Stimulated activated CD4-positive, alpha-beta T cell treated with anti-CD3 and anti-CD28 coated beads, Interleukin-15, amount 100 ng/mL, for 48 hours (primary cell): ENCODE results near the gene SPRR2F.
"Not testable (repeated sequence)": the region's sequence is repeated elsewhere in the genome, so short reads cannot be mapped to it uniquely, and the experiment has no call there.

Experiments used
- DNase-seq, 2 donors: peaks; one replicate each; pipeline ENCODE4 v3.0.0-alpha.2; 2020; ENCODE audit warnings: low read depth in 2 of 2

The SPRR2F gene, protein sequence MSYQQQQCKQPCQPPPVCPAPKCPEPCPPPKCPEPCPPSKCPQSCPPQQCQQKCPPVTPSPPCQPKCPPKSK

DNA sequence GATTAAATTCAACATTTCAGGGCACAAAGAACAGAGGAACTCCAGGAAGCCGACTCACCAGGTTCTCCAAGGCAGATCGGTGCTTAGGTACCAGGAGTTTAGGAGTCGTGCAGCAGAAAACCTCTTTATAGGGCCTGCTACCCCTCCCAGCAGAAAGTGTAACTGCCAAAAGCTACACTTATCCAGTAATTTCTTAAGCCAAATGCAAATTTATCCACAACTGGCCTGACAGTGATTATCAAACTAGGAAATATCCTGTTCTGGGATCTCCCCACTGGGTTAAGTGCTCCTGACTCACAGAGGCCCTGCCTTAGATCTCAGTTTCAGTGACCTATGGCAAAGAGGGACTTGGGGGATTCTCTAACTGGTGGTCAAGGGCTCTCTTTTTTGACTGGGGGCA lies at the start of gene SPRR2F:
Gene SPRR2F (minus strand): TSS at position 101 of the 400 bp plus-strand sequence. CDS start 783 bp downstream, outside the sequence.
- no peak for DNase-seq

DNA sequence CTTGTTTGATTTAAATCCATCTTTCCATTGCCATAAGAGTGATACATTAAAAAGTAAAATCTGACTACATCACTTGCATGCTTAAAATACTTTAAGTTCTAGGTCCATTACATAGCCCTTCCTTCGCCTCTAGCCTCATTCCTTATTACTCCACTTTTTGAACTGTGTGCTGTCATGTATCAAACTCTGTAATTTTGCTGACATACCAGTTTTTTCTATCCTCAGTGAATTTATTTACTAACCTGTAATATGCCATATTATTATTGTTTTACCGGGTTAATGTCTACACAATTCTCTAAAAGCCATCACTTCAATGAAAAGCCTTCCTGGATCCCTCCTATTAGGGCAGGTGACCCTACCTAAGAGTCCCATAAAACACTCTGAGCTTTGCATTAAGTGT lies 42.2 kb upstream of the SPRR2F start:
- DNase-seq: no peak

DNA sequence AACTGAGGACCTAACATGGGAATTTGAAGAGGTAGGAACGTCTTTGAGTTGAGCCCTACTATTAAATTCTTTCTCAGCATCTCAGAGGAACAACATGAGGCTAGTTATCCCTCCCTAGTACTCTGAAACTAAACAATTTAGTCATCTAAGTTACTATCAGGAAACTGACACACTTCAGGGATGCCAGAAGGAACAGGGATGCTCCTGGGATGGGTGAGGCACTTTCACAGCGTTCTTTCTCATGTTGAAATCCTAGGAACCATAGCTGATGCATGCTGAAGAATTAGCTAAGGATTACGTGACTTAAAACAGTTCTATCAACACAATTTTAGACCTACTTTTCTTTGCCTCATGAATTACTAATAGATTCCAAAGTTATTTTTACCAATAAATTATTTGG lies 39.2 kb upstream of the SPRR2F start:
- DNase-seq: no peak

DNA sequence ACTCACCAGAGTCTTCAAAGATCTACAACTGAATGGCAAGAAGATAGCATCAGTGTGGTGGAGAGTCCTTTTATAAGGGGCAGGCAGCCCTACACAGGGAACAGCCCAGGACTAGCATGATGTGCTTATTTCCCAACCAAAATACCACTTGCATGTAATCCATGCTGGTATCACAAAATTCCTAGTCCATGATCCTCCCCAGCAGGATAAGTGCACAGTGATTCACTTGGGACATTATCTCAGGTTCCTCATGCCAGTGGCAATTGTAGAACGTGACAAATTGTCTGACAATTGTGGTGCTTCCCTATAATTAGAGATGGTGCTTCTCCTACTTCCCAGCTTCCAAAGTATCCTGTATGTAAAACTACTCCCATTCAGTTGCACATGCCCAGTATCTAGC lies 37.5 kb upstream of the SPRR2F start, which contains the start of gene SPRR2G:
Gene SPRR2G (minus strand): TSS at position 45 of the 400 bp plus-strand sequence. CDS start 780 bp downstream, outside the sequence.
- no peak for DNase-seq

DNA sequence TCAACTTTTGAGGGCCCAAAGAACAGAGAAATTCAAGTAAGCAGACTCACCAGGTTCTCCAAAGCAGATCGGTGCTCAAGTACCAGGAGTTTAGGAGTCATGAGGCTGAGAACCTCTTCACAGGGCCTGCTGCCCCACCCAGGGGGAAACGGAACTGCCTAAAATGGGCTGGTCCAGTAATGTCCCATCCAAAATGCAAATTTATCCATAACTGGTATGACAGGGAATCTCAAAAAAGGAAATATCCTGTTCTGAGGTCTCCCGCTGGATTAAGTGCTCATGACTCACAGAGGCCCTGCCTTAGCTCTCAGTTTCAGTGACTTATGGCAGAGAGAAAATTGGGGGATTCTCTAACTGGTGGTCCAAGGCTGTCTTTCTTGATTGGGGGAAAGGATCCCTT lies 28.1 kb upstream of the SPRR2F start:
- no peak for DNase-seq

DNA sequence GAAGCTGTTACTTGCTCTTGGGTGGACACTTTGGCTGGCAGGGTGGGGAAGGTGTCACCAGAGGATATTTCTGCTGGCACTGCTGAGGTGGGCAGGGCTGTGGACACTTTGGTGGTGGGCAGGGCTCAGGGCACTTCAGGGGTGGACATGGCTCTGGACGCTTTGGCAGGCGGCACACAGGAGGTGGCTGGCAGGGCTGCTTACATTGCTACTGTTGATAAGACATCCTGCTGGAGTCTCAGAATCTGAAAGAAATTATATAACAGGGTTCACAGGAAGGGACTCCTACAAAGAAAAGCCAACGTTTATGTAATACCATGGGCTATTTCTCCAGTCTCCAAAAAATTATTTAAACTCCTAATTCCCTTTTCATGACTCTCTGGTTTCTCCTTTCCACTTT lies 27.2 kb upstream of the SPRR2F start:
- DNase-seq: no peak

DNA sequence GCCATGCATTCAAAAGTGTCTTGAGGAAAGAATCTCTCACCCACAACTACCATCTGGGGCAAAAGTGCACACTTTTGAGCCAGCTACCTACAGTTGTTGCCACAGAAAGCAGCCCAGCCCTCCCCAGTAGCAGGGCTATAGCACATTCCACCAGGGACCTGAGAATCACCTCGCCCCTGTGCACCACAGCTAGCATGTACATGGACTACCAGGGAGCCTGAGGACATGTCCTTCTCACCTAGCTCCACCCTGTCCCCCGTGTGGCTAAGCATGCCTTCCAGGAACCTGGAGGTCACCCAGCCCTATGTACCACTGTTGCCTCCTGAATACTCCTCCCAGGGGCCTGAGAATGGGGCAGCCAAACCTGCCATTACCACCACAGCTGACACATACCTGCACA lies 20.4 kb upstream of the SPRR2F start:
- DNase-seq: no peak

DNA sequence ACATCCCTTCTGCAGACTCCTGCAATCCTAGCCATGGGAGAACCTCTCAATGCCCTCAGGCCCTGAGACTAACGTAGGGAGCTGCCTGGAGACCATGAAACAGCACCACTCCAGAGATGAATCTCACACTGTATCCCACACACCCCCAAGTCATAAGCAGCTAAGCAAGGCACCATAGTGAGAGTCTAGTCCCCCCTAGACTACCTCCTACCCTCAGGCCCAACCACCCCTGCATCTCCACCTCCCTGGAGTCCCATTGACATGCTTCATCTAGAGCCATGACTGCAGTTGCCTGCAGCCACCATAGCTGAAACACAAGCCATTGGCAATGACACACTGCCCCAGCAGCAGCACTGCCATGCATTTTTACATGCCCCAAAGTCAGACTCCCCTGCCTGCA lies 20.0 kb upstream of the SPRR2F start:
- no peak for DNase-seq

DNA sequence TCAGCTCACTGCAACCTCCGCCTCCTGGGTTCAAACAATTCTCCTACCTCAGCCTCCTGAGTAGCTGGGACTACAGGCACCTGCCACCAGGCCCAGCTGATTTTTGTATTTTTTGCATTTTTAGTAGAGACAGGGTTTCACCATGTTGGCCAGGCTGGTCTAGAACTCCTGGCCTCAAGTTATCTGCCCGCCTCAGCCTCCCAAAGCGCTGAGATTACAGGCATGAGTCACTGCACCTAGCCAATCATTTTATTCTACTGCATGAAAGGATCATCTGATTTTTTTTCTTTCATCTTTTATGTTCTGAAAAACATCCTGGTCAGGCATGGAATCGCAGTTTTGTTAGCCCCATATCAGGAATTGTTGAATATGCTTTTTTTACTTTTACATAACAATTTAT lies 15.4 kb upstream of the SPRR2F start:
- not testable (repeated sequence) for DNase-seq

DNA sequence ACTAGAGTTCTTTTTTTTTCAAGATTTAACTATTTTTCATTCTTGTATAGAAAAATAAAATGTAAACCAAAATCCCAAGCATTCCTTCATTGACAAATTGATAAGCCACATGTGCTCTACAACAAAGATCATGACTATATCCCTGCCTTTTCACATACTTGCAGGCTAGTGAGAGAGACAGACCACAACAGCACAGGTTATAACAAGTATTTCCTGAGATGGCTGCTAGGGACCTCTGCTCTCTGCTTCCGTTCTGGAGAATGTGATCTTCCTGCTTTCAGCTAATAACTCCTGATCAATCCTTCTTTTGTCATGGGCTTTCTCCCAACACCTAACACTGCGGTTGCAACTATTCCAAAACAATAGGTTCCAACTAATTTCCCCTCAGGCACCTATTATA lies 14.0 kb upstream of the SPRR2F start:
- DNase-seq: no peak

DNA sequence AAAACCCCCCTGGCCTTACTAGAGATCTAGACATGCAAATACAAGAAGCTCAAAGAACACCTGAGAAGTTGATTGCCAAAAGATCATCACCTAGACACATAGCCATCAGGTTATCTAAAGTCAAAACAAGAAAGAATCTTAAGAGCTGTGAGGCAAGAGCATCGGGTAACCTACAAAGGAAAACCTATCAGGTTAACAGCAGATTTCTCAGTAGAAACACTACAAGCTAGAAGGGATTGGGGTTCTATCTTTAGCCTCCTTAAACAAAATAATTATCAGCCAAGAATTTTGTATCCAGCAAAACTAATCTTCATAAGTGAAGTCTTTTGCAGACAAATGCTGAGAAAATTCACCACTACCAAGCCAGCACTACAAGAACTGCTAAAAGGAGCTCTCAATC lies 12.2 kb upstream of the SPRR2F start:
- DNase-seq: no peak

DNA sequence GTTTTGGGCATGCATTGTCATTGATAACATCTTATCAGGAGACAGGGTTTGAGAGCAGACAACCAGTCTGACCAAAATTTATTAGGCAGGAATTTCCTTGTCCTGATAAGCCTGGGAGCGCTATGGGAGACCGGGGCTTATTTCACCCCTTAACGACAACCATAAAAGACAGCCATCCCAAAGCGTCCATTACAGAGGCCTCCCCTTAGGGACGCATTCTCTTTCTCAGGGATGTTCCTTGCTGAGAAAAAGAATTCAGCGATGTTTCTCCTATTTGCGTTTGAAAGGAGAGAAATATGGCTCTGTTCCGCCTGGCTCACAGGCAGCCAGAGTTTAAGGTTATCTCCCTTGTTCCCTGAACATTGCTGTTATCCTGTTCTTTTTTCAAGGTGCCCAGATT lies 10.5 kb upstream of the SPRR2F start:
- DNase-seq: not testable (repeated sequence)

DNA sequence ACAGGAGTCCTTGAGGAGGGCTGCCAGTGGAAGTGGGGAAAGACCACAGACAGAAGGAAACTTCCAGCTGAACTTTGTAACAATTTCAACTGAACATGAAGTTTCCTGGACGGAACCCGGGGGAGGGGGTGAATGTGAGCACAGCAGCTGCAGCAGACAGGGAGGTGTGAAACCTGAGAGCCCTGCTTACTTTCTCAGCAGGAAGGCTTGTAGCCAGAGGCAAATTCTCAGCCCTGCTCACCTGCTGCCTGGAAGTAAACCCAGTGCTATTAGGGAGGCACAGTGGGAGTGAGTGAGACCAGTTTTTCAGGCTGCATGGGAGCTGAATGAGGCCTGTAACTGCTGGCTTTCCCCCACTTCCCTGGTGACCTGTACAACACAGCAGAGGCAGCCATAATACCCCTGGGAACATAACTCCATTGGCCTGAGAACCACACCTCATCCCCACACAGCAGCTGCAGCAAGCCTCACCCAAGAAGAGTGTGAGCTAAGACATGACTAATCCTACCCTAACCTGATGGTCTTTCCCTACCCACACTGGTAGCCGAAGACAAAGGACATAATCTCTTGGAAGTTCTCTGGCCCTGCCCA lies 9.6 kb upstream of the SPRR2F start:
- DNase-seq: no peak

DNA sequence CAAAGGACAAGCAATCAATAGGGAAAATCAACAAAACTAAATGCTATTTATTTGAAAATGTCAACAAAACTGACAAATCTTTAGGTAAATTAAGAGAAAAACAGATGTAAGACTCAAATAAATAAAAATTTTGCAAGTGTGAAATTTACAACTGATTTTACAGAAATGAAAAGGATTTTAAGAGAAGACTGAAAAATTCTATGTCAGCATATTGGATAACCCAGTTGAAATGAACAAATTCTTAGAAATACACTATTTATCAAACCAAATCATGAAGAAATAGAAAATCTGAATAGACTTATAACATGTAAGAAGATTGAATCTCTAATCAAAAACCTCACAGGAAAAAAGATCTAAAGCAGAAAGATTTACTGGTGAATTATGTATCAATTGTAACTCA lies 7.6 kb upstream of the SPRR2F start:
- DNase-seq: no peak

DNA sequence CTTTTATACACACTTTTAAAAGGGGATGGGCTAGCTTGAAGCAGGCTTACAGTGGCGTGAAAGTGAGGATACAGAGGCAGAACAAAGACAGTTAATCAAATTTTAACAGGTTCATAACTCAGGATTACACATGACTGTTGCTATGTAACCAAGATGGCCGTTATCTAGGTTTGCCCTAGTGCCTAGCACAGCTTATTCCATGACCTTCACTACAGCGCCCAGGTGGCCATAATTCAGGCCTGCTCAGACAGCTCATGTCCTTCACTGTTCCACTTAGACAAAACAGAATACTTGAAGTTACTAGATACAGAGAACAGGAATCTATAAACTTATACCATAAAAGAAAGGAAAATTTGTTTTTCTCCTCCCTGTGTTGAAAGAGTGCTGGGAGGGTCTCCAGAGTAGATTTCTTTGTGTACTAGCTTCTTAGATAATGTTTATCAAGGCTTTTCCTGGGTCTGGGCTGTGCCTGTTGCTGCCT lies 6.2 kb upstream of the SPRR2F start:
- no peak for DNase-seq

DNA sequence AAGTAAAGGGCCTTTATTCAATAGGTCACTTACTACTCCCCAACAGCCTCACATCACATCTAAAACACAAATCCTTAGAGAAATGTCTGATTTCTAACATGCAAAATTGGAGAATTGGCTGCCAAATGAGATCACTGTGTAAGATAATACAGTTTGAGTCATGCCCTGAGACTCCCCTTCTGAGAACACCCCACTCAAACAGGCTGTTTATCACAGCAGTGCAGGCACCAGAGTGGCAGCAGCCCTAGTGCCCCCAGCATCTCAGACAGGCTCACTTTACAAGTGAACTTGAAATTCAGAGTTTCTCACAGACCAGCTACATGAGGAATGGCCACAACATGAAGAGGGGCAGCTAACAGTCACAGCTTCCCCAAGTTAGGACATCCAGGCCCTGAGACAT lies 1.9 kb upstream of the SPRR2F start:
- not testable (repeated sequence) for DNase-seq

DNA sequence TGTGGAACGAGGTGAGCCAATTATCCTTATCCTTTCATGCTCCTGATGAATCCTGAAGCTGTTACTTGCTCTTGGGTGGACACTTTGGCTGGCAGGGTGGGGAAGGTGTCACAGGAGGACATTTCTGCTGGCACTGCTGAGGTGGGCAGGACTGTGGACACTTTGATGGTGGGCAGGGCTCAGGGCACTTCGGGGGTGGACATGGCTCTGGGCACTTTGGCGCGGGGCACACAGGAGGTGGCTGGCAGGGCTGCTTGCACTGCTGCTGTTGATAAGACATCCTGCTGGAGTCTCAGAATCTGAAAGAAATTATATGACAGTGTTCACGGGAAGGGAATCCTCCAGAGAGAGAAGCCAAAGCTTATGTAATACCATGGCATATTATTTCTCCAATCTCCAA lies 862 bp downstream of the SPRR2F start:
- DNase-seq: not testable (repeated sequence)

DNA sequence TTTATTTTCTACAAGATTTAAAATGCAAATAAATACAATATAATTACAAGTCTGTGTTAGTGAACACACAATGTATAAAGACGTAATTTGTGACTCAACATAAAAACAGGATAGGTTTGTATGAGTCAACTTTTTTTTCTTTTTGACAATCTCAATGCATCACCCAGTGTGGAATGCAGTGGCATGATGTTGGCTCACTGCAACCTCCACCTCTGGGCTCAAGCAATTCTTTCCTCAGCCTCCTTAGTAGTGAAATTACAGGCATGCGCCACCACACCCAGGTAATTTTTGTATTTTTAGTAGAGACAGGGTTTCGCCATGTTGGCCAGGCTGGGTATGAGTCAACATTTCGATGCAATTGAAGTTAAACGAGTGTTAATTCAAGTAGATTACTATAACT lies 13.1 kb downstream of the SPRR2F start:
- no peak for DNase-seq

DNA sequence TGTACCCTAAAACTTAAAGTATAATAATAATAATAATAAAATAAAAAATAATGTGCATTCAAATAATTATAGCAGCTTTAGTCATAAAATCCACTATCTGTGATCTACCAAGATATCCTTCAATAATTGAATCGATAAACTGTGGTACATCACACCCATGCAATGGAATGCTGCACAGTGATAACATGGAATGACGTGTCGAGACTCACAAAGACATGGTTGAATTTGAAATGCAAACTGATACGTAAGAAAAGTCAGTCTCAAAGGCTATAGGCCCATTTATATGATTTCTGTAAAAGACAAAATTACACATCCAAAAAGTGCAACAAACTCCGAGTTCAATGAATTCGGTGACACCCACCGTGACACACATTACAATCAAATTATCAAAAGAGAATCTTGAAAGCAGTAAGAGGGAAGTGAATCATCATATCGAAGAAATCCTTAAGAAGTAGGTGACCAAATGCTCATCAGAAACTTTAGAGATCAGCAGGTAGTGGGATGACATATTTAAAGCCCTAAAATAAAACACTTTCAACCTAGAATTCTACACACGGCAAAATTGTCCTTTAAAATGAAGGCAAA lies 13.8 kb downstream of the SPRR2F start:
- no peak for DNase-seq

DNA sequence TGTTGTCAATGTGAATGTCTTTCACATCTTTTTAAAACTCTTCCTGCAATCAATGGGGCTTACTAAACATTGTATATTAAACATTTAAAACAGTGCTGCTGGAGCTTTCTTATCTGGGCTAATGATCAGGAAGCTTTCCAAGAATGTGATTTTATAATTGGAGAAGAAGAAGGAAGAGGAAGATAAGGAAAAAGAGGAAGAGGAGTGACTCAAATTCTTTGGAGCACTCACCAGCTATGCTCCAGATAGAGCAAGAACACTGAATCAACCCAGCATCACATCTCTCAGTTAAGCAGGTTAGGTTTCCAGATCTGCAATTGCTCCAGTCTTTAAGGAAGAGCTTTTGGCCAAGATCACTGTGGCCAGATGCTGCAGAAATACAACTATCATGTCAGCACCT lies 17.6 kb downstream of the SPRR2F start:
- no peak for DNase-seq

DNA sequence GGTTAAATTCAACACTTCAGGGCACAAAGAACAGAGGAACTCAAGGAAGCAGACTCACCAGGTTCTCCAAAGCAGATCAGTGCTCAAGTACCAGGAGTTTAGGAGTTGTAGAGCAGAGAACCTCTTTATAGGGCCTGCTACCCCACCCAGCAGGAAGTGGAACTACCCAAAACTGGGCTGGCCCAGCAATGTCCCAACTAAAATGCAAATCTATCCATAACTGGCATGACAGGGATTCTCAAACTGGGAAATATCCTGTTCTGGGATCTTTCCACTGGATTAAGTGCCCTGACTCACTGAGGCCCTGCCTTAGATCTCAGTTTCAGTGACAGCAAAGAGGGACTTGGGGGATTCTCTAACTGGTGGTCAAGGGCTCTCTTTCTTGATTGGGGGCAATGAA lies 18.9 kb downstream of the SPRR2F start, which contains the start of gene SPRR2E:
Gene SPRR2E (minus strand): TSS at position 101 of the 400 bp plus-strand sequence. CDS start 775 bp downstream, outside the sequence.
- no peak for DNase-seq

DNA sequence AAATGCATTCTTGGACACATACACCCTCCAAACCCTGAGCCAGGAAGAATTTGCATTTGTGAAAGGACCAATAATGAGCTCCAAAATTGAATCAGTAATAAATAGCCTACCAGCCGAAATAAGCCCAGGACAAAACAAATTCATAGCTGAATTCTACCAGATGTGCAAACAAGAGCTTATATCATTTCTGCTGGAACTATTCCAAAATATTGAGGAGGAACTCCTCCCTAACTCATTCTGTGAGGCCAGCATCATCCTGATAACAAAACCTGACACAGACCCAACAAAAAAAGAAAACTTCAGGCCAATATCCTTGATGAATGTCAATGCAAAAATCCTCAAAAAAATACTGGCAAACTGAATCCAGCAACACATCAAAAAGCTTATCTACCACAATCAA lies 25.7 kb downstream of the SPRR2F start:
- no peak for DNase-seq

DNA sequence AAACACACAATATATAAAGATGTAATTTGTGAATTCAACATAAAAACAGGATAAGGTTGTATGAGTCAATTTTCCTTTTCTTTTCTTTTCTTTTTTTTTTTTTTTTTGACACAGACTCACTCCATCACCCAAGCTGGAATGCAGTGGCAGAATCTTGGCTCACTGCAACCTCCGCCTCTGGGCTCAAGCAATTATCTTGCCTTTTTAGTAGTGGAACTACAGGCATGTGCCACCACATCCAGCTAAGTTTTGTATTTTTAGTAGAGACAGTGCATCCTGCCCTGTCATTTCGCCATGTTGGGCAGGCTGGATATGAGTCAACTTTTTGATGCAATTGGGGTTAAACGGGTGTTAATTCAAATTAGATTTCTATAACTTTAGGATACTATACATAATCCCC lies 31.6 kb downstream of the SPRR2F start:
- no peak for DNase-seq
